Stimulated activated CD8-positive, alpha-beta memory T cell treated with anti-CD3 and anti-CD28 coated beads, Interleukin-15, amount 100 ng/mL, for 24 hours (primary cell): Measurements from ENCODE around the gene BAIAP2.
"Not testable (repeated sequence)": the region's sequence is repeated elsewhere in the genome, so short reads cannot be mapped to it uniquely, and the experiment has no call there.

Experiments
- DNase-seq: peaks from one replicate; pipeline ENCODE4 v3.0.0-alpha.2; 2020; ENCODE audit warnings: low read depth

Gene BAIAP2

DNA sequence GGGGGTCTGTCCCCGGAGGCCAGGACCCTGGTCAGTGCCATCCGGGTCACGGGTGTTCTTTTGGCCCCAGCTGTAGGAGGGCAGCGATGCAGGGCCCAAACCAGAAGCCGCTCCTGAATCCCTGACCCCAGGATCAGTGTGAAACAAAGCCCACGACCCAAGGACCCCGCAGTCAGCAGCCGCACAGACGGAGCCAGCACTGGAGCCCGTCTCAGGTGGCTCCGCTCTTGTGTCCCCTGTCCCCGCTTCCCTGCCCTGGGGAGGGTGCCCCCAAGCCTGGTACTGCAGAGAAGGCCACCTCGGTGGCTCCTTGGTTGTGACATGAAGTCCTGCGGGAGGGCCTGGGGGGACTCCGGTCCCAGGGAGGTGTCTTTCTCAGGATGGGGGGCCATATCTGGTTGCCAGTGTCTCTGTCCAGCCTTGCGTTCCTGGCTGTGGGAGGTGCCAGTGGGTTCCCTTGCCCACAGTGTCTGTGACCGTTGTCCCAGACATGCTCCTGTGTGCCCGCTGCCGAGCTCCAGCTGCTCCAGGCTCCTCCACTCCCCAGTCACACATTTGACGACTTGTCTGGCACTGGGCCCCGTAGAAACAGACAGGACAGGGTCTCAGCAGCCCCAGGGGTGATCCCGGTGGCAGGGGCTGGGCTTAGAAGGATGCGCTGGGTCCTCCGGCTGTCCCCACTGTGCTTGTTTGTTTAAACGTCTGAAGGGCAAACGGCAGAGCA is 33.6 kb downstream of the BAIAP2 start:
- no peak for DNase-seq

DNA sequence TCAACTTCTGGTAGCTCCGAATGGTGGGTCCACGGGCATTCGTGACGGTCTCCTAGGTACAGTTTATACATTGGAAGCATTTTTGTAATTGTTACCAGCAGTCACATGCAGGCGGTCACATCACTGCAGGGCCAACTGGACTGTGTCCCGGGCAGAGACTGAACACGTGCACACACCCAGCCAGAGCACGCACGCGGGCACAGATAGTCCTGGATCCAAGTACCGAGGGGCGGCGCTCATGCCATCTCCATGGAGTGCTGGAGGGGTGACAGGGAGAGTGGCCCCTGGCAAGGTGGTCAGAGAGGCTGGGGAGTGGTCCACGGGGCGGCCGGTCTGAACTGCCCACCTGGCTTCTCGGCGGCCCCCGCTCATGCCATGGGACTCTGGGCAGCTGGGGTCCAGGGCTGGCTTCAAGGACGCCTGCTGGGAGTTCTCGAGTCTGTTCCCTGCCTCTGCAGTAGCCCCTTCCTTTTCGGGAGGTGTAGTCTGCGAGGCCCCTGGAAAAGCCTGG is 34.2 kb downstream of the BAIAP2 start:
- no peak for DNase-seq

DNA sequence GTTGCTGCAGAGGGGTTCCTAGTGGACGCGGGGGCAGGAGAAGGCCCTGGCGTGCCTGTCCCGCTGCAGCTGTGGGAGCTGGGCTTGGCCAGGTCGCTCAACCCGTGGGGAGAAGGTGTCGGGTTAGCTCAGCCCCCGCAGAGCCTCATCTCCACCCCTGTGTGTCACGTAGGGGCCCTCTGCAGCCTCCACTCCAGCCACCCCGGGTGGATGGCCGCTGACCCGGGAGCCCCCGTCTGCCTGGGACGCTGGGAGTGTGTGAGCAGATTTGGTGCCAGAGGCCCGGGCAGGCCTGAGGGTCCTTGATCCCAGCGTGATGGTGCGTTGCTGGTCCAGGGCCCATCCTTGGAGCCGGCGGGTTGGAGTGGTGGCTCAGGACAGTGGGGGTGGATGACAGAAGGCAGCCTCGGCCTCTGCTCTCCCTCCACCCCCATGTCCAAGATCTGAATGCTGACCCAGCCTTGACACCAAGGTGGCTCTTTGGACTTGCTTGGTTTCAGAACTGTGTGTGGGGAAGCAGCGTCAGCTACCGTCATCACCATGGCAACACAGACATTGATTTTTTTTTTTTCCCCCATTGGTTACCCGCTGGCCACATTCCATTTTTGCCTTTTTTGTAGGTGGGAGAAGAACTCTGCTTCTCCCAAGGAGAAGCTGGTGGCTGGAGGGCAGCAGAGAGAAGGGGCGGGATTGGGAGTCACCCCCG is 35.7 kb downstream of the BAIAP2 start:
- DNase-seq = no peak

DNA sequence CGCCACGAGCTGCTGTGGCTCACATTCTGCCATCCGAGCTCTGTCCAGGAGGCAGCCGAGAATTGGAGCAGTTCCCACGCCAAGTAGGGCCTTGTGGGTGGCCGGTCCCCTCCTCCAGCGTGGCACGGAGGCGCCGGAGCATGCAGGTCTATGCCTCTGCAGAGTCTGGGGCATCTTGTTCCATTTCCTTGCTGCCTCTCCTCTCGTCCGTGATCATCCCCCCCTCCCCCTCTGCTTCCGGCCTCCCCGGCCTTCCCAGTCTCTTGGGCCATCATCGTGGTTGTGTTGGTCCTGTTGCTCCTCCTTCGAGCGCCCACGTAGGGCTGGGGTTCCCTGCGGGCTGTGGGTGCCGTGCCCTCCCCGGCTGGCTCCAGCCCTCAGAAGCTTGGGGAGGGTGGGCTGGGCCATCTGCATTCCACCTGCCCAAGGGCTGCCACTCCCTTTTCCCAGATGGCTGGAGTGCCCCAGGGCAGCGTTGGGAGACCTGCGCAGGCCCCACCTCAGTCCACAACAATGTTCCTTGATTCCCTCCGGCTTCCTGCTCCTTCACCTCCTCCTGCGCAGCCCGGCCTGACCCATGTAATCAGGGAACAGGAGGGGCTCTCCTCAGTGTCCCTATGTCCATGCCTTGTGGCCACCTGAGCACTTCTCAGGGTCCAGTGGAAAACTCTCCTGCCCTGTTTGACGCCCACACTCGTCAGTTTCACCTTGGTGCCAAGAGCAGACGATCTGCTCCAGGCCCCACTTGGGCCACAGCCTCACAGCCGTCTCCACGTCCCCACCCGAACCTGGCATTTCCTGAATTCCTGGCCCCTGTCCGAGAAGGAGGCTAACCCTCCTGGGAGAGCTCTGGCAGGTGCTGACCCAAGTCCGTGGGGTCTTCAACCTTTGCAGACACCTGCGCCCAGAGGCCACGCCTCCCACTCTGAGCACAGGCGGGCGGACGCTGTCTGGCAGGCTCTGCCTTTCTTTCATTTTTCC is 37.1 kb downstream of the BAIAP2 start:
- no peak for DNase-seq

DNA sequence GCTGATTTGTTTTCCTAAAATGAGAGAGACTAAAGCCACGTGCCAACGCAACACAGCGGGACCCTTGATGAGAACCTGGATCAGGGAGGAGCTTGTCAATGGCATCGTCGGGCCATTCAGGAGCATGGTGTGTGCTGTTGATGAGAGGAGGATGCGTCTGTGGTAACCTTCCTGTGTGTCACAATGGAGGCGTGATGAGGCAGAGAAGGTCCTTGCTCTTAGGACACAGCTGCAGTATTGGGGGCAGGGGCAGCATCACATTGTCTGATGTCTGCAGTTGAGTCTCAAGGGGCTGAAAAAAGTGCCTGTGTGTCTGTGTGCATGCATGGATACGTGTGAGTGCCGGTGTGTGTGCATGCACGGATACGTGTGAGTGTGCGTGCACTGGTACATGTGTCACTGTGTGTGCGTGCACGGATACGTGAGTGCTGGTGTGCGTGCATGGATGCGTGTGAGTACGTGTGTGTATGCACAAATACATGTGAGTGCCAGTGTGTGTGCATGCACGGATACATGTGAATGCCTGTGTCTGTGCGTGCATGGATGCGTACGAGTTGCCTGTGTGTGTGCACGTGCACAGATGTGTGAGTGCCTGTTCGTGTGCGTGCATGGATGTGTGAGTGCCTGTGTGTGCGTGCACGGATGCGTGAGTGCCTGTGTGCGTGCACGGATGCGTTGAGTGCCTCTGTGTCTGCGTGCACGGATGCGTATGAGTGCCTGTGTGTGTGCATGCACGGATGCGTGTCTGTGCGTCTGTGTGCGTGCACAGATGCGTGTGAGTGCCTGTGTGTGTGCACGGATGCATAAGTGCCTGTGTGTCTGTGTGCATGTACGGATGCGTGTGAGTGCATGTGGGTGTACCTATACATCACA is 39.3 kb downstream of the BAIAP2 start:
- DNase-seq = no peak

DNA sequence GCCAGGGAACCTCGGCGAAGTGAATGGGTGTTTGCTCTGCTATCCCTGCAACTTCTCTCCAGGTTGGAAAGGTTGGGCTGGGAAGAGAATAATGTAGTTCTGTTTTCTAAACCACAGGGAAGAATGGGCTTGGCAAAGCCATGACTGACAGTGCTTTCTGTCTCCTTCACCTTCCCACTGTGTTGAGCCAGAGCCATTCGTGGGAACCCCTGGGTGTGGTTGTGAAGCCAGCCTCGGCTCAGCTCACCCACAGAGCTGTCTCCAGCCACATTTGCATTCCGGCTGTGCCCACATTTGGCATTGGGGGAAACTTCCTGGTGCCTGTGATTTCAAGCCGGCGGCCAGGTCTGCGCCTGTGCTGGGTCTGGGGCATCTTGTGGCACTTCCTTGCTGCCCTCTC is 39.9 kb downstream of the BAIAP2 start:
- no peak for DNase-seq

DNA sequence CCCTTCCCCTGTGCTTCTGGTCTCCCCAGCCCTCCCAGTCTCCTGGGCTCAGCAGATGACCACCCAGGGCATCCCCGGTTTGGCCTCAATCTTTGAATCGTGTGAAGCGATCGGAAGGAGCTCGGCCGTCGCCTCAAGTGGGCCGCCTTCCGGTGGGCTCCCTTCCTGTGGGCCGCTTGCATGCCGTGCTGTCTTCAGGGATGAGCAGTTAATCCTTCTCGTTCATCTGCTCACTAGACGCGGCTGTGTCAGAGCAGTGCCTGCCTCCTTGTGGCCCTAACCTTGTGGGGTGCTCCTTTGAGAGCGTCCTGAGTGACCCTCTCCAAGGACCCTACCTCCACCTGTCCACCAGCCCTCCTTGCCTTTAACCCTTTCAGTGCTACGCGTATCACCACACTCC is 40.4 kb downstream of the BAIAP2 start:
- DNase-seq = no peak

DNA sequence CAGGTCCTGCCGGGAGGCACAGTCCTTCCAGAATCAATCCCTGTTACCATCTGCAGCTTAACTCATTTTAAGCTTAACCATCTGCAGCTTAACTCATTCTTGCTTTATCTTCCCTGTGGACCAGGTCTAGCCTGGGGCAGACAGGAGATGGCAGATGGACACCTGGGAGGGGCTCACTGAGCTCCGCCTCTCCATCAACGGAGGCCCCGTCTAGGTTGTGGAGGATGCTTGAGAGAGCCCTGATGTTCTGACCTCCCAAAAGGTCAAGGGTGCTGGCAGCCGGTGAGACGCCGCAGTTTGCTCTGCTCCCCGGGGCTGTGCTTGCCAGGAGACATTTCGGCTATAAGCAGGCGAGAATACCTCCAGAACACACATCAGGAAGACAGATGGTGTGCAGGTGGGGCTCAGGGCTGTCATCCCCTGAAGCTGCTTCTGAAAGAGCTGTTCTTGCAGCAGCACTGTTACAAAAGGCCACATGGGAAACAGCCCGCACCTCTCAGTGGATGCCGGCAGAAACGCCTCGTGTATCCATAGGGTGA is 41.3 kb downstream of the BAIAP2 start:
- no peak for DNase-seq

DNA sequence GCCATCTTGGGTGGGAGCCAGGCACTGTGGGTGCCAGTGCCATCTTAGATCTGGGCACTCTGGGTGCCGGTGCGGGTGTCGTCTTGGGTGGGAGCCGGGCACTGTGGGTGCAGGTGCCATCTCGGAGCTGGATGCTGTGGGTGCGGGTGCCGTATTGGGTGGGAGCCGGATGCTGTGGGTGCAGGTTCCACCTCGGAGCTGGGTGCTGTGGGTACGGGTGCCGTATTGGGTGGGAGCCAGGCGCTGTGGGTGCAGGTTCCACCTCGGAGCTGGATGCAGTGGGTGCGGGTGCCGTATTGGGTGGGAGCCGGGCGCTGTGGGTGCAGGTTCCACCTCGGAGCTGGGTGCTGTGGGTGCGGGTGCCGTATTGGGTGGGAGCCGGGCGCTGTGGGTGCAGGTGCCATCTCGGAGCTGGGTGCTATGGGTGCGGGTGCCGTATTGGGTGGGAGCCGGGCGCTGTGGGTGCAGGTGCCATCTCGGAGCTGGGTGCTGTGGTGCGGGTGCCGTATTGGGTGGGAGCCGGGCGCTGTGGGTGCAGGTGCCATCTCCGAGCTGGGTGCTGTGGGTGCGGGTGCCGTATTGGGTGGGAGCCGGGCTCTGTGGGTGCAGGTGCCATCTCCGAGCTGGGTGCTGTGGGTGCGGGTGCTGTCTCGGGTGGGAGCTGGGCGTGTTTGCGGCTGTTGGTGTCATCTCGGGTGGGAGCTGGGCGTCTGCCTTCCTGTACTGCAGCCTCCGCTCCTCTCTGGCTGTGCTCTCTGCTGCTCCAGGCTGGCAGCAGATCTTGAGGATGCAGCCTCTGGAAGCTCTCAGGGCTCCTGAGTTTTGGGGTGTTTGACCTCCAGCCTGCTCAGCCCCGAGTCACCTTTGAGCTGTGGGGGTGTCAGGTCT is 43.3 kb downstream of the BAIAP2 start:
- DNase-seq = not testable (repeated sequence)

DNA sequence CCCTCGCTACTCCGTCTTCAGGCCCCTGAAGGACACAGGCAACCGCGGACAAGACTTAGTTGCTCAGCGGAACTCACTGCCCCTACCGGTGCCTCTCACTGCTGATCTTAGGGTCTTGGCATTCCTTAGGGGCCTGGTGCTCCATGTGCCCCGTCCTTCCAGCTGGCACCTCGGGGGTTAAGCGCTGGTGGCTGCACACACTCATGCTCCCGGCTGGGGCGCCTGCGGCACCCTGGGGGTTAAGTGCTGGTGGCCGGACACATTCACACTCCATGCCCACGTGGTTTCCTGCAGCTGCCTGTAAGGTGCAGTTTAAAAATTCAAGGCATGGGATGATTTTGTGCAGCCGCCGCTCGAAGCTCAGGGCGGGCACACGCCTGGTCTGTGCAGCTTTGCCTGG is 45.1 kb downstream of the BAIAP2 start:
- DNase-seq = no peak

DNA sequence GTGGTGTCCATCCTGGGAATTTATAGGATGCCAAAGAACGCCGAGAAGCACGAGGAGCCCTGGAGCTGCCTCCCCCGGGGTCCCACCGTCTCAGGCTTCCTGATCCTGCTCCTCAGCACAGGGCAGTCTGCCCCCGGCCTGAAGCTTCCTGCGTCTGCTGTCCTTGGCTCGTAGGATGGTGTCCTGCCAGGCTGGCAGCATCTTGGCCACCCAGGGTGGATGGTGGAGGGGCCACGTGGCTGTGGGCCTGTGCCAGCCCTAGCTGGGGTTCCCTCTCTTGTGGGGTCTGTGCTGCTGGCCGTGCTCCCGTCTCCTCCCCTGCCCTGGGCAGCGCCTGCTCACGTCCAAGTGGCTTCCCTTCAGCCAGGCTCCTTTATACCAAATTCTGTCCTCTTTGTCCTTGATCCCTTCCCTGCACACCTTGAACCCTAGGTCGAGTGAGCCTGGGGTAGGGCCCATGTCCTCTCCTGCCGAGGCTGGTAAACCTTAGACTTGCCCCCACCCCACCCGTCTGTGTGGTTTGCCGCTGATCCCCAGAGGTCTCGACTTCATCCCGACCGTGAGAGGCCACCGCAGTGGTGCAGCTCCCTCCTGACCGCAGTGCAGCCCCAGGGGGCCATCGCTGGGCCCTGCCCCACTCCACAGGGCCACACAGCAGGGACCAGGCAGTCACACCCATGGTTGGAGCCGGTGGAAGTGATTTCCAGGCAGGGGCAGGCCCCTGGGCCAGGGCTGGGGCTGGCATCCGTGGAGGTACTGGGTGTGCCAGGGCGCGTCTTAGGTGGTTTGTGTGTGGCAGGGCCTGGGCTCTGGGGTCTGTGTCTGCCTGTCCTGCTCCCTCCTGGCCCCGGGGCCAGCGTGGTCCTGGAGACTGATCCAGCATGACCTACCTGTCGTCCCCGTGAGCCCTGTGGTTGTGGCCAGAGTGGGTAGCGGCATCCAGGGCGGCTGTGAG is 46.5 kb downstream of the BAIAP2 start:
- no peak for DNase-seq

DNA sequence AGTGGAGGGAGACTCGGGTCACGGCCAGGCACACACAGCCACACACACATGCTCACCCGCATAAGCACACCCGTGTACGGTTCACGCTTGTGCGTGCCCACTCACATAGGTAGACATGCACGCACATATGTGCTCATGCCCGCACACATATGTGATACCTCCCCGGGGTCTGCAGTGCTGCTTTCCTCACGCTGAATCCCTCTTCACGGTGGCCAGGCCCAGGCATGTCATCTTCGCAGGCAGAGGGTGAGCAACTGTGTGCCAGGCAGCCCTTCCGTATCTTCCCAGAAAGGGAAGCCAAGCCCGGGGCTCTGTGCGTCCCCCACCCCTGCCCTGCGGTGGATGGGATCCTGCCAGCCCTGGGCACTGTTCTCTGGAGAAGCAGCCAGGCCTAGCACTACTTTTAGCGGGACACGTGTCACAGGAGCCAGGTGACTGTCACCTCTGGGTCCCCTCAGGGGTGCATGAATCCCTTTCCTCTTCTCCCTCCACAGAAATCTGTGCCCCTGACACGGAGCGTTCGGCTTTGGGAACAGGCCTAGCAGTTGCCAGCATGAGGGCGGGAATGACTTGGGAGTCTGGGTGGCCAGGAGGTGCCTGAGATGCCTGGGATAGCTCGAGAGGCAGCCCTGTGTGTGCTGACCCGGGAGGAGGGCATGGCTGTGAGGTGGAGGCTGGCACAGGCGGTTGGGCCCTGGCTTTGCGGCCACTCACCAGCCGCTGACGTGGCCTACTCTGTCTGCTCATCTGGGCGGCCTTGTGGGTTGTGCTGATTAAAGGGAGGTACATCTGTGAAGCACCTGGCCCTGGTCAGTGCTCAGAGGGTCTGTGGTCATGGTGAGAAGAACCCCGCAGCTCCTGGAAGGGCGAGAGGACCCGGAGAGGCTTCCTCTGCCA is 47.5 kb downstream of the BAIAP2 start:
- no peak for DNase-seq

DNA sequence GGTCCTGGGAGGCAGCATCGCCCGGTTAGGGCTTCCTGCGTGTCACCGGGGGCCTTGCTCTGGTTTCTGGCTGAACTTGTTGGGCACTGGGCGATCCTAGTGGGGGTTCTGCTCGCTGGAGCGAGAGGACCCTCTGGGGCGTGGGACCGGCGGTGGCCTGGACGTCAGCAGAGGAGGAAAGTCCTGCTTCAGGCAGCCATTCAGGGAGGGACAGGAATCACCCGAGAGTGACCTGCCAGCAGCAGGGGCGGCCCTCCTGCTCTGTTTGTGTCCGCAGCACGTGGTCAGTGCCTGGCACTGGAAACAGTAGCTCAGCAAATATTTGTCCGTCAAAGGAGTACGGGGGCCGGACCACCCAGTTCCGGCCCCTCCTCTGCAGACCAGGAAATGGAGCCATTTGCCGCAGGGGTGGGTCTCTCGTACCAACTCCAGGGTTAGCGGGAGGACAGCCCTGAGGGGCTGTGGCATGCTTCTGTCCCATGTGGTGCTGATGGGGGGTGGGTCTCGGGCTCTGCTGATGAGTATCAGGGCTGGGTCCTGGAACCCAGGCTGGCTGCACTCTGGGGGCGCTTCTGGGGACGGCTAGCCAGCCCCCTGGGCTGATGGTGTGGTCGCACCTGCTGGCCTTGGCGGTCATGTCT is 48.3 kb downstream of the BAIAP2 start:
- DNase-seq = no peak

DNA sequence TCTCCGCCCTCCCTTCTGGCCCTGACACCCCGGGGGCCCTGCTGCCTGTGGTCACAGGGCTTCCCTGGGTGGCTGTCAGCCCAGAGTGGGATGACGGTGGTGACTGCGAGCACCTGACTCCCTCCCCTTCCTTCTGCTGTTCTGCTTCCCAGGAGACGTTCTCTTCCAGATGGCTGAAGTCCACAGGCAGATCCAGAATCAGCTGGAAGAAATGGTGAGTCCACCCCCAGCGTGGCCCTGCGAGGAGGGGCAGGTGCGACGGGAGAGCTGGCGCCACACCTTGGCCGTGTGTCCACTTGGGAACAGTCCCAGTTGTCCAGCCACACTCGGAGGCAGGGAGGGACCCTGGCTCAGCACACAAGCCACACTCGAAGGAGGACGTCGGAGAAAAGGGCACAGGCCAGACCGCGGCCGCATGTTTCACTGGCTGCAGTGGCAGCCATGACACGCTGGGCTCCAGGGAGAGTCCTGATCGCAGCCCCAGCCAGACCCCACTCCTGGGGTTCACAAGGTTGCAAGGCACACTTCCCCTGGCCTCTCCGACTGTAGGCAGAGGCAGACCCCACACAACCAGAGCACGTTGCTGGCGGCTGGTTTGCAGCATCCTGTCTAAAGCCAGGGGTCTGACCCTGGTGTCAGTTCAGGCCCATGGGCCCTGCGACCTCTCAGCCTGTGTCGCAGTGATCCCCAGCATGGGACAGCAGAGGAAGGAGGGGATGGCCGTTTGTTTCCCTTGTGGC is 49.9 kb downstream of the BAIAP2 start:
- no peak for DNase-seq

DNA sequence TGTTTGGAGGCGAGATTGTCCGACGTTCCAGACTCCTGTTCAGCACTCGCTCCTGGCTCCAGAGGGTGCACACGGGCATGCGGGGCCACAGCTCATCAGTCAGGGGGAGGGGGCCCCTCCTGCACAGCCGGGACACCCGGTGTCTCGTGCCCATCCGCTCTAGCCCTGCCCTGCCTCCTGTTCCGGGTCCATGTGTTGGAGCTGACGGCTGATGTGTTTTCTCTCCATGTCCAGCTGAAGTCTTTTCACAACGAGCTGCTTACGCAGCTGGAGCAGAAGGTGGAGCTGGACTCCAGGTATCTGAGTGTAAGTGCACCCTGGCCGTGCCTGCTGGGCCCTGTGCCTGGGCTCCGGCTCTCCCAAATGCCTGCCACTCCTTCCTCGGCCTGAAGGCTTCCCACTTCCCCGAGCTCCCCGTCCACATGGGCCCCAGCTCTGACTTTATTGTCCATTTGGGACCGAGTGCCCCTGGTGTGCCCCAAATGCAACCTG is 50.5 kb downstream of the BAIAP2 start:
- DNase-seq = no peak

DNA sequence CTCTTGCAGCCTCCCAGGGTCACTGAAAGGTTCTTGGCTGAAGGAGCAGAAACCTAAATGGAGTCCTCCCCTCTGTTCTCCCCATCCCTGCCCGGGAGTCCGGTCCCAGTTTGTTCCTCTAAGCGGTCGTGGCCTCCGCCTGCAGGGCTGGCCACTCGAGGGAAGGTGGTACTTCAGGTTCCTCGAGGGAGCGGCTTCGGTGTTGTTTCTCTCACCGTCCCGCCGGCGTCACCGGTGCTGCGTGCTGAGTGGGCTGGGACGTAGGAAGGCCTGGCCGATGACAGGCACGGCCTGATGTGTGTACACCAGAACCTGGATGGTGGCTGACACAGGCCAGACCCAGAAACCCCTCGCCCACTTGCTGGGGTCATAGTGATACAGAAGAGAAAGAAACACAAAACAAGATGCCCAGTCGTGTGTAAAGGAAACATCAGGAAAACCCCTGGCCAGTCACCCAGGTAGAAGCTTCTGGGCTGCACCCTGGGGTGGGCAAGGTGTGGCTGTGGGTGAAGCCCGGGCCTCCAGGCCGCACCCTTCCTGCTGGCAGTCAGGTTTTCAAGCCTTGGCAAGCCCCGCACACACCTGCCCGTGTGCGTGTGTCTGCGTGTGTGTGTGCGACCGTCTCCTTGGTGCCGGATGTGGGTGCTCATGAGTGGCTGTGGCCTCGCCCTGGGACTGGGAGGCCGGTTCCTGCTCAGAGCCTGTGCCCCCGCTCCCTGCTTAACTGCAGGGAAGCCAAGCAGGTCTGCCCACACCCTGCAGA is 52.0 kb downstream of the BAIAP2 start:
- DNase-seq = no peak
